SK-N-SH (cell line): ENCODE results near the gene XRCC3. TPM values are rescaled to one million over a fixed set of nuclear protein-coding genes. Genes with fewer than 3 reads are reported as not detected.

Experiments
- CTCF ChIA-PET: fragments of 300-600, 350-600 bp; formaldehyde crosslinking; extraction: SDS; loops from one replicate; lab custom pipeline; 2021; lab: Yijun Ruan, JAX
- POLR2A ChIA-PET: fragments of 350-600 bp; sonication (Branson Sonifier 250); formaldehyde crosslinking; extraction: SDS; loops from one replicate; lab custom pipeline; 2020; ENCODE audit warnings: antibody characterized with exemption, inconsistent platforms; lab: Yijun Ruan, JAX
- DNase-seq: peaks from one replicate; pipeline ENCODE4 v3.0.0; 2012
- H2AFZ ChIP-seq: fragments of 200-600 bp; sonication (generic); 2 replicates; pipeline ENCODE4 v1.8.1; 2016; ENCODE audit warnings: antibody characterized with exemption, mild to moderate bottlenecking, low read depth
- H3F3A ChIP-seq: fragments of 200-600 bp; sonication (generic); replicated peaks from 2 replicates; pipeline ENCODE3; 2016; ENCODE audit warnings: antibody characterized with exemption, mild to moderate bottlenecking; ENCODE audit not compliant: insufficient read depth
- H3K27ac ChIP-seq, 2 experiments: fragments of 200-500 bp in 1 of 2; fragments of 200-600 bp in 1 of 2; sonication (Bioruptor generic) in 1 of 2; sonication (generic), shearing (Covaris generic) in 1 of 2; 2 replicates each; pipeline versions ENCODE4 v1.5.1 to v1.6.1; 2014 to 2016; ENCODE audit warnings: low read depth in 2 of 2, inconsistent platforms in 1 of 2, low read length in 1 of 2, mild to moderate bottlenecking in 1 of 2, mixed read lengths in 1 of 2
- H3K27me3 ChIP-seq: fragments of 200-600 bp; sonication (generic), shearing (Covaris generic); 2 replicates; pipeline ENCODE4 v1.6.1; 2016; ENCODE audit warnings: mixed run types; ENCODE audit not compliant: insufficient read depth
- H3K36me3 ChIP-seq, 2 experiments: fragments of 200-500 bp in 1 of 2; fragments of 200-600 bp in 1 of 2; sonication (Bioruptor generic) in 1 of 2; sonication (generic) in 1 of 2; replicated peaks in 1 of 2; 2 replicates each; pipeline versions ENCODE3 to v1.5.1; 2014 to 2016; ENCODE audit warnings: low read length in 1 of 2, mild to moderate bottlenecking in 1 of 2; ENCODE audit not compliant: insufficient read depth in 2 of 2, control insufficient read depth in 1 of 2
- H3K4me1 ChIP-seq, 2 experiments: fragments of 200-500 bp in 1 of 2; fragments of 200-600 bp in 1 of 2; sonication (Bioruptor generic) in 1 of 2; sonication (generic), shearing (Covaris generic) in 1 of 2; 2 replicates each; pipeline versions ENCODE4 v1.5.1 to v1.6.1; 2014 to 2016; ENCODE audit warnings: low read depth in 1 of 2, low read length in 1 of 2, mixed run types in 1 of 2; ENCODE audit not compliant: insufficient read depth in 2 of 2, control insufficient read depth in 1 of 2
- H3K4me2 ChIP-seq: fragments of 200-600 bp; sonication (generic), shearing (Covaris generic); 2 replicates; pipeline ENCODE4 v1.6.1; 2017; ENCODE audit warnings: mixed run types
- H3K4me3 ChIP-seq, 2 experiments: fragments of 200-500 bp in 1 of 2; fragments of 200-600 bp in 1 of 2; sonication (Bioruptor generic) in 1 of 2; sonication (generic), shearing (Covaris generic) in 1 of 2; 2 replicates each; pipeline versions ENCODE4 v1.5.1 to v1.8.1; 2014 to 2016; ENCODE audit warnings: low read depth in 2 of 2, inconsistent platforms in 1 of 2, low read length in 1 of 2, mild to moderate bottlenecking in 1 of 2, mixed read lengths in 1 of 2, moderate library complexity in 1 of 2
- H3K79me2 ChIP-seq: fragments of 200-600 bp; sonication (generic); 2 replicates; pipeline ENCODE4 v1.8.1; 2017; ENCODE audit warnings: mild to moderate bottlenecking; ENCODE audit not compliant: insufficient read depth
- H3K9ac ChIP-seq: fragments of 200-600 bp; sonication (generic); 2 replicates; pipeline ENCODE4 v1.6.1; 2017; ENCODE audit warnings: mixed run types
- H3K9me2 ChIP-seq: fragments of 200-600 bp; sonication (generic); 2 replicates; pipeline ENCODE4 v1.6.1; 2017; ENCODE audit warnings: mixed run types
- H3K9me3 ChIP-seq: fragments of 200-600 bp; sonication (generic); 2 replicates; pipeline ENCODE4 v1.6.1; 2017; ENCODE audit warnings: mixed run types, mild to moderate bottlenecking, moderate library complexity
- H4K20me1 ChIP-seq: fragments of 200-600 bp; sonication (generic); 2 replicates; pipeline ENCODE4 v1.6.1; 2017; ENCODE audit warnings: mild to moderate bottlenecking, mixed run types; ENCODE audit not compliant: insufficient read depth
- CHD2 ChIP-seq: fragments of 150-350 bp; IDR thresholded peaks from 2 replicates; pipeline ENCODE4 v1.6.1; 2018; ENCODE audit warnings: low read length; ENCODE audit not compliant: partially characterized antibody
- FOSL2 ChIP-seq: IDR thresholded peaks from 2 replicates; pipeline ENCODE4 v1.4.0; 2012; ENCODE audit warnings: low read depth, mild to moderate bottlenecking, moderate library complexity, borderline replicate concordance
- FOXJ3 ChIP-seq: sonication (generic); formaldehyde crosslinking; IDR thresholded peaks from 2 replicates; pipeline ENCODE4 v1.5.1; 2020; ENCODE audit warnings: mild to moderate bottlenecking, missing genetic modification reagents
- GABPA ChIP-seq: IDR thresholded peaks from 2 replicates; pipeline ENCODE4 v1.4.0; 2012; ENCODE audit warnings: low read depth, mild to moderate bottlenecking
- GATA2 ChIP-seq: sonication (generic); formaldehyde crosslinking; IDR thresholded peaks from 2 replicates; pipeline ENCODE4 v1.5.0; 2020; ENCODE audit warnings: mild to moderate bottlenecking, missing genetic modification reagents
- MEF2A ChIP-seq: IDR thresholded peaks from 2 replicates; pipeline ENCODE4 v1.4.0; 2012; ENCODE audit warnings: low read depth, borderline replicate concordance
- MXI1 ChIP-seq: IDR thresholded peaks from 2 replicates; pipeline ENCODE4 v1.6.1; 2012; ENCODE audit warnings: mild to moderate bottlenecking, low read depth, low read length, improper control_type of control experiment
- POLR2AphosphoS5 ChIP-seq: IDR thresholded peaks from 2 replicates; pipeline ENCODE4 v1.6.1; 2012; ENCODE audit warnings: low read depth, low read length
- RAD21 ChIP-seq: IDR thresholded peaks from 2 replicates; pipeline ENCODE4 v1.6.1; 2012; ENCODE audit warnings: mild to moderate bottlenecking, low read length
- RFX5 ChIP-seq: IDR thresholded peaks from 2 replicates; pipeline ENCODE4 v1.6.1; 2012; ENCODE audit warnings: mild to moderate bottlenecking, improper control_type of control experiment, low read length
- RXRA ChIP-seq: IDR thresholded peaks from 2 replicates; pipeline ENCODE4 v1.4.0; 2012; ENCODE audit warnings: low read depth, mild to moderate bottlenecking, borderline replicate concordance
- SIN3A ChIP-seq: IDR thresholded peaks from 2 replicates; pipeline ENCODE4 v1.6.1; 2012; ENCODE audit warnings: low read depth, mild to moderate bottlenecking, low read length, moderate library complexity, borderline replicate concordance
- TAF1 ChIP-seq: IDR thresholded peaks from 2 replicates; pipeline ENCODE4 v1.6.1; 2012; ENCODE audit warnings: low read depth, mild to moderate bottlenecking, low read length, moderate library complexity, borderline replicate concordance
- TCF12 ChIP-seq: IDR thresholded peaks from 2 replicates; pipeline ENCODE4 v1.4.0; 2012
- TEAD4 ChIP-seq: IDR thresholded peaks from 2 replicates; pipeline ENCODE4 v1.4.0; 2012; ENCODE audit warnings: mild to moderate bottlenecking, borderline replicate concordance; ENCODE audit not compliant: insufficient read depth
- YY1 ChIP-seq: IDR thresholded peaks from 2 replicates; pipeline ENCODE4 v1.4.0; 2012; ENCODE audit warnings: low read depth, mild to moderate bottlenecking
- WGBS: methylation state at CpG from one replicate; pipeline ENCODE4 v1.1.6; 2017; ENCODE audit warnings: low lambda C conversion rate; 5-methylcytosine and 5-hydroxymethylcytosine counted together
- polyA plus RNA-seq, 3 experiments: library from polyadenylated mRNA; depleted of rRNA; stranded (reverse); fragments of >200 nt; gene quantifications; 2 replicates each; pipeline ENCODE4 v1.2.3, GENCODE V29; 2012
- TF ChIP-seq, protein P1 (sequence below): IDR thresholded peaks from 2 replicates; pipeline ENCODE4; 2012
- TF ChIP-seq, protein P2 (sequence below): IDR thresholded peaks from 2 replicates; pipeline ENCODE4 v1.4.0; 2012; ENCODE audit warnings: low read depth
- TF ChIP-seq, protein P3 (sequence below): fragments of 150-350 bp; IDR thresholded peaks from 2 replicates; pipeline ENCODE4 v1.6.1; 2017; ENCODE audit warnings: antibody characterized with exemption, low read length, low read depth, borderline replicate concordance
- TF ChIP-seq, protein P4 (sequence below): IDR thresholded peaks from 2 replicates; pipeline ENCODE4 v1.4.0; 2012; ENCODE audit warnings: low read depth, borderline replicate concordance

Gene XRCC3
- polyA plus RNA-seq, 1 of the 3 experiments (the other 2 are of a cell fraction) = 11.7 TPM

DNA sequence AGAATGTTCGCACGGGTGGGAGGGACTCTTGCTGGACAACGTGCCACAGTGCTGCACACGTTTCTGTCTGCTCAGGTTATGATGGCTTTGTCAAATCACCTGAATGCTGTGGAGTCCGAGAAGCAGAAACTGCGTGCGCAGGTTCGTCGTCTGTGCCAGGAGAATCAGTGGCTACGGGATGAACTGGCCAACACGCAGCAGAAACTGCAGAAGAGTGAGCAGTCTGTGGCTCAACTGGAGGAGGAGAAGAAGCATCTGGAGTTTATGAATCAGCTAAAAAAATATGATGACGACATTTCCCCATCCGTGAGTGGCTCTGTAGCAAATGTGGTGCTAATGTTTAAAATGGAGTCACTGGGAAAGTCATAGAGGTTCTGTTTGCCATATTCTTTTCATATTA lies 57.8 kb downstream of the XRCC3 start:
- no peaks in the 10 kb centered on the region for H3K9me2 ChIP-seq
- H4K20me1 ChIP-seq = peaks cover 72% of the 10 kb centered on the region
- H3K79me2 ChIP-seq = peaks cover 93% of the 10 kb centered on the region
- no peak overlapping the region for H3K4me2 ChIP-seq
- ChIA-PET CTCF (interaction anchor here (1.1 kb wide), 1 partner anchor 50 kb away, joined by 3 read pairs; no protein-coding TSS in a partner anchor), POLR2A (interaction anchor here (0.6 kb wide), 1 partner anchor 163 kb away, joined by 4 read pairs; no protein-coding TSS in a partner anchor)
- peaks cover 62 to 71% of the 10 kb centered on the region in 2 experiments for H3K36me3 ChIP-seq
- H3K9me3 ChIP-seq = no peaks in the 10 kb centered on the region
- H3K4me1 ChIP-seq = peaks cover 8 to 14% of the 10 kb centered on the region in 2 experiments; a peak in 2 of 4 replicates
- H3K27ac ChIP-seq = no peak overlapping the region
- H3K27me3 ChIP-seq = no peaks in the 10 kb centered on the region
- TF ChIP-seq GABPA (no peak), FOSL2 (no peak), GATA2 (CRISPR knock-in tag) (no peak), MEF2A (no peak), POLR2AphosphoS5 (no peak), RAD21 (no peak), YY1 (no peak)
- TF ChIP-seq, protein P1, sequence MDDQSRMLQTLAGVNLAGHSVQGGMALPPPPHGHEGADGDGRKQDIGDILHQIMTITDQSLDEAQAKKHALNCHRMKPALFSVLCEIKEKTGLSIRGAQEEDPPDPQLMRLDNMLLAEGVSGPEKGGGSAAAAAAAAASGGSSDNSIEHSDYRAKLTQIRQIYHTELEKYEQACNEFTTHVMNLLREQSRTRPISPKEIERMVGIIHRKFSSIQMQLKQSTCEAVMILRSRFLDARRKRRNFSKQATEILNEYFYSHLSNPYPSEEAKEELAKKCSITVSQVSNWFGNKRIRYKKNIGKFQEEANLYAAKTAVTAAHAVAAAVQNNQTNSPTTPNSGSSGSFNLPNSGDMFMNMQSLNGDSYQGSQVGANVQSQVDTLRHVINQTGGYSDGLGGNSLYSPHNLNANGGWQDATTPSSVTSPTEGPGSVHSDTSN = no peak
- TF ChIP-seq, protein P2, sequence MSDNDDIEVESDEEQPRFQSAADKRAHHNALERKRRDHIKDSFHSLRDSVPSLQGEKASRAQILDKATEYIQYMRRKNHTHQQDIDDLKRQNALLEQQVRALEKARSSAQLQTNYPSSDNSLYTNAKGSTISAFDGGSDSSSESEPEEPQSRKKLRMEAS = no peak
- TF ChIP-seq, protein P3, sequence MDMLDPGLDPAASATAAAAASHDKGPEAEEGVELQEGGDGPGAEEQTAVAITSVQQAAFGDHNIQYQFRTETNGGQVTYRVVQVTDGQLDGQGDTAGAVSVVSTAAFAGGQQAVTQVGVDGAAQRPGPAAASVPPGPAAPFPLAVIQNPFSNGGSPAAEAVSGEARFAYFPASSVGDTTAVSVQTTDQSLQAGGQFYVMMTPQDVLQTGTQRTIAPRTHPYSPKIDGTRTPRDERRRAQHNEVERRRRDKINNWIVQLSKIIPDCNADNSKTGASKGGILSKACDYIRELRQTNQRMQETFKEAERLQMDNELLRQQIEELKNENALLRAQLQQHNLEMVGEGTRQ = no peak
- TF ChIP-seq, protein P4, sequence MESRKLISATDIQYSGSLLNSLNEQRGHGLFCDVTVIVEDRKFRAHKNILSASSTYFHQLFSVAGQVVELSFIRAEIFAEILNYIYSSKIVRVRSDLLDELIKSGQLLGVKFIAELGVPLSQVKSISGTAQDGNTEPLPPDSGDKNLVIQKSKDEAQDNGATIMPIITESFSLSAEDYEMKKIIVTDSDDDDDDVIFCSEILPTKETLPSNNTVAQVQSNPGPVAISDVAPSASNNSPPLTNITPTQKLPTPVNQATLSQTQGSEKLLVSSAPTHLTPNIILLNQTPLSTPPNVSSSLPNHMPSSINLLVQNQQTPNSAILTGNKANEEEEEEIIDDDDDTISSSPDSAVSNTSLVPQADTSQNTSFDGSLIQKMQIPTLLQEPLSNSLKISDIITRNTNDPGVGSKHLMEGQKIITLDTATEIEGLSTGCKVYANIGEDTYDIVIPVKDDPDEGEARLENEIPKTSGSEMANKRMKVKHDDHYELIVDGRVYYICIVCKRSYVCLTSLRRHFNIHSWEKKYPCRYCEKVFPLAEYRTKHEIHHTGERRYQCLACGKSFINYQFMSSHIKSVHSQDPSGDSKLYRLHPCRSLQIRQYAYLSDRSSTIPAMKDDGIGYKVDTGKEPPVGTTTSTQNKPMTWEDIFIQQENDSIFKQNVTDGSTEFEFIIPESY = no peak
- DNase-seq = no peak
- H3K4me3 ChIP-seq = no peak overlapping the region
- no peak overlapping the region for H3K9ac ChIP-seq
- H3F3A ChIP-seq = peaks cover 15% of the 10 kb centered on the region
- WGBS = 89% methylated on average over 13 of the region's 13 CpGs
- no peak overlapping the region for H2AFZ ChIP-seq

DNA sequence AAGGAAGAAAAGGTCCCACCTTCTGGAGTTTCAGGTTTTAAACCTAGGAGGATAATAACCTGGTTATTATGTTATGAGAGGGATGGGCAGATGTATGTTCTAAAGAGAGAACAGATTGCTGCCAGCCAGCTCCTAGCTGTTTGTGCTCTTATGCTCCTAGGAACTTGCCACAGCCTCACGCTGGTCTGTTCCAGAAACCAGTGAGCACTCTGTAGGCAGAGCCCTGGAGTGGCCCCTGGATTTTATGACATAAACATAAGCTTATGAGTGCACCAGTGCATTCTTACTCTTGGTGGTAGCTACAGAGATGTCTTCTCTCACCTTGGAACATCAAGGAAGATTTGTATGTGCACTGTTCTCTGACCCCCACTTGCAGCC lies 58.5 kb downstream of the XRCC3 start:
- Histone ChIP-seq H3K4me3 (no peak overlapping the region), H4K20me1 (peaks cover 74% of the 10 kb centered on the region), H3K27ac (no peak overlapping the region), H2AFZ (no peak overlapping the region), H3K79me2 (peaks cover 93% of the 10 kb centered on the region), H3K9me2 (no peaks in the 10 kb centered on the region), H3K4me1 (peaks cover 8 to 15% of the 10 kb centered on the region in 2 experiments; a peak in 2 of 4 replicates), H3K36me3 (peaks cover 55 to 64% of the 10 kb centered on the region in 2 experiments), H3F3A (peaks cover 10% of the 10 kb centered on the region), H3K4me2 (no peak overlapping the region), H3K9ac (no peak overlapping the region), H3K27me3 (no peaks in the 10 kb centered on the region), H3K9me3 (no peaks in the 10 kb centered on the region)
- no peak for DNase-seq
- ChIA-PET POLR2A (interaction anchor here (0.6 kb wide), 1 partner anchor 164 kb away, joined by 4 read pairs; no protein-coding TSS in a partner anchor), CTCF (no interaction called here)
- TF ChIP-seq TAF1 (no peak), CHD2 (no peak), GABPA (no peak), RXRA (no peak), TEAD4 (no peak), RFX5 (no peak), MEF2A (no peak), TCF12 (no peak), MXI1 (no peak), YY1 (no peak), RAD21 (no peak), FOXJ3 (CRISPR knock-in tag) (no peak), SIN3A (no peak)
- TF ChIP-seq, protein P2 = no peak
- no CpG with 5 or more reads among the region's 1 CpG for WGBS
